DND-41 (cell line): Measurements from ENCODE around the gene PUSL1.

Experiments used
- CTCF ChIP-seq: IDR thresholded peaks from 2 replicates; pipeline ENCODE4 v1.5.1; 2012; ENCODE audit warnings: borderline replicate concordance, low read length, moderate library complexity, mild to moderate bottlenecking; ENCODE audit not compliant: poor library complexity, severe bottlenecking; ENCODE audit errors: extremely low read depth
- EZH2 ChIP-seq: IDR thresholded peaks from 3 replicates; pipeline ENCODE4 v1.6.1; 2012; ENCODE audit warnings: borderline replicate concordance, low read depth, mild to moderate bottlenecking, moderate library complexity, low read length, inconsistent platforms; ENCODE audit not compliant: severe bottlenecking

DNA sequence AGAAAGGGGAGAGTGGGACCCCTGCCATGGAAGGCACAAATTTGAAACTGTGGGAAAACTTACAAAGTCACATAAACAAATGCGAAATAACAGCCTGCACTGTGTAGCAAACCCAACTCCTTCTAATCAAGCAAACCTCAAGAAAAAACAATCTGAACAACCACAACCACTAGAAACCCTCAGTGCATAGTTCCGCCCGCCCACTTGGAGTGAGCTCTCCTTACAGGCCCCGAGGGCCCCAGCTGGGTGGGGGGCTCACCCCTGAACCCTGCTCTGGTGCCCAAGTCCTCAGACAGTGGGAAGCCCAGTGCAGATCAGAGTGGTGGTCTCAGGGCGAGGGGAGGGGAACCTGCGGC is 50.9 kb downstream of the PUSL1 start:
- TF ChIP-seq CTCF: no peak
- TF ChIP-seq EZH2: no peak
